K562 (cell line): ENCODE measurements around the gene MAP3K19. TPM values are rescaled to one million over a fixed set of nuclear protein-coding genes. Genes with fewer than 3 reads are reported as not detected.

Experiments
- ADNP ChIP-seq: fragments of 200-800 bp; sonication (Bioruptor generic); IDR thresholded peaks from 2 replicates; pipeline ENCODE4 v1.6.1; 2016; ENCODE audit warnings: missing genetic modification characterization, missing compliant biosample characterization
- CCAR2 ChIP-seq: fragments of 200-400 bp; formaldehyde crosslinking; IDR thresholded peaks from 2 replicates; pipeline ENCODE4 v1.6.1; 2017; ENCODE audit warnings: mild to moderate bottlenecking, low read depth, low read length
- CREM ChIP-seq: IDR thresholded peaks from 2 replicates; pipeline ENCODE4 v1.6.1; 2014; ENCODE audit warnings: antibody characterized with exemption, low read depth
- MXD1 ChIP-seq: fragments of 250-450 bp; sonication (Bioruptor Pico); IDR thresholded peaks from 2 replicates; pipeline ENCODE4 v1.8.0; 2021; ENCODE audit warnings: borderline replicate concordance, mild to moderate bottlenecking, moderate library complexity; ENCODE audit not compliant: poor library complexity, severe bottlenecking
- NR3C1 ChIP-seq: sonication (generic); formaldehyde crosslinking; IDR thresholded peaks from 2 replicates; pipeline ENCODE4 v1.8.1; 2022; ENCODE audit warnings: missing genetic modification reagents
- PML ChIP-seq: IDR thresholded peaks from 2 replicates; pipeline ENCODE4 v1.6.1; 2012; ENCODE audit warnings: low read length, inconsistent platforms
- RUNX1 ChIP-seq: sonication (generic); IDR thresholded peaks from 2 replicates; pipeline ENCODE4 v1.6.1; 2016; ENCODE audit warnings: antibody characterized with exemption, low read depth
- SIRT6 ChIP-seq: IDR thresholded peaks from one replicate; pipeline ENCODE4 v1.6.1; 2012; ENCODE audit warnings: low read depth, mild to moderate bottlenecking, control low read depth, inconsistent platforms, low read length, moderate library complexity
- YY1 ChIP-seq, 3 experiments: IDR thresholded peaks; 2 replicates each; pipeline ENCODE4 v1.6.1; 2011; ENCODE audit warnings: low read length in 2 of 3, mild to moderate bottlenecking in 2 of 3, moderate library complexity in 2 of 3, borderline replicate concordance in 1 of 3, control low read depth in 1 of 3, low read depth in 1 of 3; ENCODE audit not compliant: insufficient read depth in 3 of 3, insufficient replicate concordance in 2 of 3, control insufficient read depth in 1 of 3, insufficient read length in 1 of 3; ENCODE audit errors: extremely low read depth in 1 of 3
- polyA plus RNA-seq, 8 experiments: library from polyadenylated mRNA; depleted of rRNA in 4 of 8; stranded (reverse) in 5 of 8; unstranded in 3 of 8; fragments of >200 nt; fragmentation: Nextera tagmentation in 2 of 8; fragmentation: Illumina TruSeq in 1 of 8; extraction: Ambion mirVana in 2 of 8; extraction: Trizol in 1 of 8; gene quantifications; 2 replicates each; pipeline versions ENCODE4 v1.2.1 to v1.2.3, GENCODE V29; 2011 to 2014; ENCODE audit warnings: inconsistent platforms in 1 of 8, missing spikeins in 1 of 8
- total RNA-seq, 7 experiments: library from RNA; depleted of rRNA in 6 of 7; stranded (reverse); fragments of >200 nt in 6 of 7; fragmentation: Illumina TruSeq in 2 of 7; extraction: Trizol in 2 of 7; gene quantifications; 2 replicates each; pipeline versions ENCODE4 v1.2.1 to v1.2.3, GENCODE V29; 2011 to 2021; ENCODE audit warnings: low replicate concordance in 1 of 7
- TF ChIP-seq, protein P1 (sequence below): sonication (generic); formaldehyde crosslinking; IDR thresholded peaks from 2 replicates; pipeline ENCODE4 v1.9.0; 2022; ENCODE audit warnings: mild to moderate bottlenecking, missing genetic modification reagents

The MAP3K19 gene
- total and polyA plus RNA-seq, 9 of the 15 experiments (the other 6 are each of a cell fraction or from before 2014, with no cell fraction given) = 0.29 TPM; not detected in 8

DNA sequence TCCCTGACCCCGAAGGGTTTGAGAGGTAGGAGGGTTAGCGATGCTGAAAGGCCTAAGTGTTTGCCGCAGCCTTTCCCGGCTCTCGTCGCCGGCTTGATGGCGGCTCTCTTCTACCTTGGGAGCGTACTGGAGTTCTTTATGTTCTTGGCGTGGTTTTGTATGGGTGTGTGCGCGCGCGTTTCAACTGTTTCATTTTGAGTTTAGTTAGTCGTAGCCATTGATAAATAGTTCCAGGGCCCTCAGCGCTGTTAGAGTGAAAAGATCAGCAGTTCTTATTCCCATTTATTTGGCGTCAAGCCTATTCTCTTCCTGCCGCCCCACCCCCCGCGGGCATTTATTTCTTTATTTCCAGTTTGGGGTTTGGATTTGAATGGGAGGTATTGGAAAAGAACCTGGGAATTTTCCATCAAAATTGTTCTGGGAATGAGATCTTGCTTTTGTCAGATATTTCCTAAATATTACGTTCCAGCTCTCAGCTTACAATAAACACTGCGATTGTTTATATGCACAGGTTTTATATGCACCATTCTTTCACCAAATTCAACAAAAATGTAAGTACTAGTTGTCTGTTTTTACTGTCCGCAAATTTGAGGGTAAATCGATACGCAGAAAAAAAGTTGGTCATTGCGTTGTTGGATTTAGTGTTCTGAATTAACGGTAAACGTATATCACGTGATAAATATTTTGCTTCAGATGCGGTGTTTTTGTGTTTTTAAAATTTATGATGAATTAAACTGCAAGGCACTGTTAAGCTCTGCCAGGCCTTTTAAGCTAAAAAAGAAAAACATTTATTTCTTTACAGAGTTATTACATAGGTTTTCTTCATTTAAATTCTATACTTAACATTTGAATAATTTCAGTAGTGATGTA is 127.7 kb downstream of the MAP3K19 start (continued):
- TF ChIP-seq RUNX1 (no peak), CCAR2 (no peak), SIRT6 (no peak), ADNP (tag) (no peak), YY1 (IDR thresholded peaks at IDR 0.05; ENCODE audit: borderline replicate concordance in 1 of 3, control insufficient read depth in 1 of 3, extremely low read depth in 1 of 3, insufficient read depth in 3 of 3, insufficient read length in 1 of 3, insufficient replicate concordance in 2 of 3, low read depth in 1 of 3, low read length in 2 of 3) (peak in 1 of 3 experiments; percentile 67), MXD1 (no peak), CREM (0 out of 2 replicates have a peak, but pooled peaks have one; percentile 8), NR3C1 (CRISPR knock-in tag) (no peak), PML (no peak)
- TF ChIP-seq, protein P1, sequence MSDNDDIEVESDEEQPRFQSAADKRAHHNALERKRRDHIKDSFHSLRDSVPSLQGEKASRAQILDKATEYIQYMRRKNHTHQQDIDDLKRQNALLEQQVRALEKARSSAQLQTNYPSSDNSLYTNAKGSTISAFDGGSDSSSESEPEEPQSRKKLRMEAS (CRISPR knock-in tag) = no peak
